COLO668 (cell line): ENCODE data around the gene CEBPE.
"Not testable (repeated sequence)": the region's sequence is repeated elsewhere in the genome, so short reads cannot be mapped to it uniquely, and the experiment has no call there.

Experiments
- DNase-seq: peaks from one replicate; lab custom pipeline; 2025; ENCODE audit not compliant: unreplicated experiment; lab: John Stamatoyannopoulos, UW

Gene CEBPE

GRCh38 chr14:23123419-23123818 lies 4.4 kb upstream of the CEBPE start:
- DNase-seq = peak; percentile 45

- DNase-seq = no peak
Observed at GRCh38 chr14:23122086-23122485, 3.0 kb upstream of the CEBPE start.

- no peak for DNase-seq
Observed at GRCh38 chr14:23121361-23121771, 2.3 kb upstream of the CEBPE start.

- DNase-seq = peak; percentile 84
Observed at GRCh38 chr14:23120541-23121251, 1.6 kb upstream of the CEBPE start.

GRCh38 chr14:23119363-23120327 lies 590 bp upstream of the CEBPE start:
- no peak for DNase-seq

- no peak for DNase-seq
Observed at GRCh38 chr14:23117371-23118020, 1.6 kb downstream of the CEBPE start.

GRCh38 chr14:23115918-23116317 lies 3.1 kb downstream of the CEBPE start:
- no peak for DNase-seq

- peak; percentile 28 for DNase-seq
Observed at GRCh38 chr14:23115039-23115731, 3.9 kb downstream of the CEBPE start.

- no peak for DNase-seq
Observed at GRCh38 chr14:23114669-23115038, 4.4 kb downstream of the CEBPE start.

- DNase-seq = no peak
Observed at GRCh38 chr14:23114120-23114458, 5.0 kb downstream of the CEBPE start.

- no peak for DNase-seq
Observed at GRCh38 chr14:23113431-23114119, 5.5 kb downstream of the CEBPE start.

- DNase-seq = no peak
Observed at GRCh38 chr14:23112359-23113178, 6.5 kb downstream of the CEBPE start.

GRCh38 chr14:23110579-23111365 lies 8.3 kb downstream of the CEBPE start:
- no peak for DNase-seq

- no peak for DNase-seq
Observed at GRCh38 chr14:23109769-23110168, 9.3 kb downstream of the CEBPE start.

- DNase-seq = not testable (repeated sequence)
Observed at GRCh38 chr14:23108169-23108568, 10.9 kb downstream of the CEBPE start.

GRCh38 chr14:23107620-23108019 lies 11.4 kb downstream of the CEBPE start:
- DNase-seq = not testable (repeated sequence)

GRCh38 chr14:23106747-23107045 lies 12.4 kb downstream of the CEBPE start:
- DNase-seq = no peak

- no peak for DNase-seq
Observed at GRCh38 chr14:23105348-23105824, 13.7 kb downstream of the CEBPE start.
